Right lung (tissue), 5 donors: ENCODE data around the gene SLCO4A1. TPM values are rescaled to one million over a fixed set of nuclear protein-coding genes. Genes with fewer than 3 reads are reported as not detected.
"Not testable (repeated sequence)": the region's sequence is repeated elsewhere in the genome, so short reads cannot be mapped to it uniquely, and the experiment has no call there.

ENCODE experiments used
- DNase-seq, 2 donors: peaks; one replicate each; pipeline ENCODE4 v3.0.0-alpha.2; 2013
- polyA plus RNA-seq, 5 donors: library from polyadenylated mRNA; unstranded; fragments of 120-200 nt; gene quantifications; one replicate each; pipeline versions ENCODE4 v1.2.1 to v1.2.3, GENCODE V29; 2013; ENCODE audit warnings: inconsistent platforms in 1 of 5, low replicate concordance in 1 of 5; ENCODE audit not compliant: insufficient read length in 5 of 5, insufficient read depth in 1 of 5

SLCO4A1 gene
- polyA plus RNA-seq, 5 donors = 0.46 to 0.69 (median 0.54) TPM

DNA sequence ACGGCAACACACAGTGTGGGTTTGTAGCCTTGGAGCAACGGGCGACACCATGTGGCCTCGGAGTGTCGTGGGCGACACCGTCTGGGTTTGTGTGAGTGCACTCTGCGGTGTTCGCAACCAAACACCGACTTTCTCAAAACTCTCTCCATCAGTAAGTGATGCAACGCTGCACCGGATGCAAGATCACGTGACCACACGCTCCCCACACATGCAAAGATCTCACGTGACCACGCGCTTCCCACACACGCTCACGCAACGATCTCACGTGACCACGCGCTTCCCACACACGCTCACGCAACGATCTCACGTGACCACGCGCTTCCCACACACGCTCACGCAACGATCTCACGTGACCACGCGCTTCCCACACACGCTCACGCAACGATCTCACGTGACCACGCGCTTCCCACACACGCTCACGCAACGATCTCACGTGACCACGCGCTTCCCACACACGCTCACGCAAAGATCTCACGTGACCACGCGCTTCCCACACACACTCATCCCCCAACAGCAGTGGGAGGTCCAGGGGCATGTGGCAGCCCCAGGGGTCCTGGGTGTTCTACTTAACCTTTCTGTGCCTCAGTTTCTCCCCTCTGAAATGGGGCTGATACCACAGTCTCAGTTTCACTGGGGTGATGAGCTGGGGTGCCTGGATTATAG is 41.5 kb downstream of the SLCO4A1 start:
- not testable (repeated sequence) for DNase-seq

DNA sequence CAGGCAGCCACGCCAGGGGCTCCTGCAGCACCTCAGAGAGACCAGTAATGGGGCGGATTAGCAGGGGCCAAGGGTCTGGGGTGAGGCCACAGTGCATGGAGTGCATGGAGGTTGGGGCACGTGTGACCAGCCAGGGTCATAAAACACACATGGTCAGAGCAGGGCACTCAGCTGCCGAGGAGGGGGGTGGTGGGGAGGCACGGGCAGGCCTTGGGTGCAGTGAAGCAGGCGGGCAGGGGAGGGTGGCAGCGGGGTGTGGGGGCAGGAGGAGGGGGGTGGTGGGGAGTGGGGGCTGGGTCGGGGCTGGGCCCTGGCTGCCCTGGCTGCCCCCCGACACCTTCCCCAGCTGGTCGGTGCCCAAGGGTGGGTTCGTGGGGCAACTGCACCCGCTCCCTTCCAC is 42.7 kb downstream of the SLCO4A1 start:
- no peak for DNase-seq

DNA sequence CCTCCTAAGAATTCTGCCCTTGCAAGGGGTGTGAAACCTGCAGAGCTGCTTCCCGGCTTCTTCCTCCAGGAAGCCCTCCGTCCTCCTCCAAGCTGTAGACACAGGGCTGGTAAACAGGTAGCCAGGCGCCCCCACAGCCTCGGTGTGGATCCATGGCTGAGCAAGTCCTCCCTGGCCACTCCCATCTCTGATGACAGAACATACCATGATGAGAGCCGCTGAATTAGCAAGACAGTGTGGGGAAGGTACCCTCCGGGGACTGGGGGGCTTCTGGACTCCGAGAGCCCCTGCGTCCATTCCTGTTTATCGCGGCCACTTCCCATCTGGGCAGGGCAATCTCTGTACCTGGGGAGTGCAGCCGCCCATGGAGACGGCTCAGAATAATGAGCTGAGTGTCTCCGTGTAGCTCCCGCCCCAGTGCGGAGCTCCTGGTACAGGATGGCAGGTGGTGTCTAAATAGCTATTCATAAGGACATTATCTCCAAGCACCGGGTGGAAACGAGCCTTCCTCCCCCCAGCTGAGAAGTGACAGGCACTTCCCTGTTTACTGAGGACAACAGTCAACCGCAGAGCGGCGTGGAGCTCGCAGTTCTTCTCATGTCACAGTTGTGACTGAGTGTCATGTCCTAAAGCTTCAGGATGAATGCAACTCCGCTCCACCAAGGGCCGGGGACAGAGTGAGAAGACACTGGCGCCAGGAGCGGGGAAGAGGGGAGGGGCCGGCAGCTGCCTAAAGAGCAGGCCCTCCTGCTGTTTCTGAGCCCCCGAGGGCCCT is 43.7 kb downstream of the SLCO4A1 start:
- DNase-seq = no peak

DNA sequence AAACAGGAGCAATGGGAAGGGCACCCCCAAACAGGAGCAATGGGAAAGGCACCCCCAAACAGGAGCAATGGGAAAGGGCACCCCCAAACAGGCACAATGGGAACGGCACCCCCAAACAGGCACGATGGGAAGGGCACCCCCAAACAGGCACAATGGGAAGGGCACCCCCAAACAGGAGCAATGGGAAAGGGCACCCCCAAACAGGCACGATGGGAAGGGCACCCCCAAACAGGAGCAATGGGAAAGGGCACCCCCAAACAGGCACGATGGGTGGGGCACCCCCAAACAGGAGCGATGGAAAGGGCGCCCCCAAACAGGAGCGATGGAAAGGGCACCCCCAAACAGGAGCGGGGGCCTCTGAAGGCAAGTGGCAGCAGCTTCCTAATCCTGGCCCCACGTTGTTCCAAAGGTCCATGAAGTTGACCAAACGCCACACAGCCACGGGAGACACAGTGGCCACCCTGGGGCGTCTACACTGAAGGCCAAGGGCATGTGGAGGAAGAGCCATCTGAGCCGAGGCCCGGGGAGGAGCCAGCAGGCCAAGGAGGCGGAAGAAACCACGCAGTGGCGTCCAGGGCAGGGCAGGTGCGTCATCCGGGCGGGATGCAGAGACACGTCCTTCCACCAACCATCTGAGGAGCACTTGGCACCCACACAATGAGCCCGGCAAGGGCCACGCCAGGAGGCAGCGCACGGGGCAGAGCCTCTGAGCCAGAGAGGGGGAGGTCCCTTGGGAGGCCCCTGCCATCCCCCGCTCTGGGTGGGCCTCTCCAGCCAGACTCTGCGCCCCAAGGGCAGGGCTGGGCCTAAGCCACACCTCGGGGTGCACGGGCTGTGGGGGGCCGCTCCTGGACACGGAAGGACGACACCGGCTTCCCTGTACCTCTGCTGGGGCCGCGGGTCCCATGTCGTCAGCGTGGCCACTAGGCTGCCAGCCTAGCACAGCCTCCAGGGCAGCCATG is 44.8 kb downstream of the SLCO4A1 start:
- DNase-seq = no peak

DNA sequence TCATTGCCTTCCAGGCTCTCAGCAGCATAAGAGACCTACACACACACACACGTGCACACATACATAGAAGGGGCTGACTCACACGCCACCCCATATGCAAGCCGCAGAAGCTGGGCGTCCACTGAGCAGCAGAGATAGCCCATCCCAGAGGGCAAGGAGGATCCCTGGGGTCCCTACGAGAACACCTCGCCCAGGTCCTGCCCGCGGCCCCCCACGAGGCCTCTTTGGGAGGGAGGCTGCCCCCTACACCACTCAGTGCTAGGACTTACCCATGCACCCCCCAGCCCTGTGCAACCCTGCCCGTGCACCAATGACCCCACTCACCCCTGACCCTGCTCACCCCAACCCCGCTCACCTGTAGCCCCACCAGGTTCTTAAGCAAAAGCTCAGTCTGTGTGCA is 45.8 kb downstream of the SLCO4A1 start:
- no peak for DNase-seq

DNA sequence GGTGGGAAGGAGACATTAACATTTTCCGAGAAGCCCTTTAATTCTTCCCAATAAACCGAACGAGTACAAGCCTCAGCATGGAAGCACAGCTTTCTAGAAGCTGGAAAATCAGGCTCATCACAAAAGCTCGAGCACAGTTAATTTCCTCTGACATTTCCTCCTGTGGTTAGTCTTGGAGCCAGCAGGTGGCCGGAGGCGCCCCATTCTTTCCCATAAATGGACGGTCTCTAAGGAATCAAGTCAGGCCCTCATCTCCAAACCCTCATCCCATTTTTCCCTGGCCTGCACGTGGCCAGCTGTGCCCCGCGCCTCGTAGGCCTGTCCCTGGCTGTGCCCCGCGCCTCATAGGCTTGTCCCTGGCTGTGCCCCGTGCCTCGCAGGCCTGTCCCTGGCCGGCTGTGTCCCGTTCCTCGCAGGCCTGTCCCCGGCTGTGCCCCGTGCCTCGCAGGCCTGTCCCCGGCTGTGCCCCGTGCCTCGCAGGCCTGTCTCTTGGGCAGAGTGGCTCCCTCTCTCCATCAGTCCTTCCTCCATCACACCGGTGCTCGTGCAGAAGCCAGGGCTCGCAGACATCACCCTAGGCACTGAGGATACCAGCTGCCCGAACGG is 46.7 kb downstream of the SLCO4A1 start:
- no peak for DNase-seq

DNA sequence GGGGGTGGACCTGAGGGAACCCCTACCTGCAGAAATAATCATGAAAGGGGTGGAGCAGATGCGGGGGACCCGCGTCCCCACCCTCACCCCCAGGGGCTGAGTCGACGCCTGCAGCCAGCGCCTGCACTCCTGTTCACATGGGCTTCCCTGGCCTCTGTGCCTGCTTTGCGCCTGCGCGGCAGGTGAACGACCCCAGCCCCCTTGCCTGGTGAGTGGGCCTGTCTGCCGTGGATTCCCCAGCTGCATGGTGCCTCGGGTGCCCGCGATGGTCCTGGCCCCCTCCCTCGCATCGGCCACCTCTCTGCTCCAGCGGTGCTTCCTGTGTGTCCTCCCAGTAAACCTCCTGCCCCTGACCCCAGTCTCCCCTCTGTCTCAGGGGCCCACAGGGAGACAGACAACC is 47.6 kb downstream of the SLCO4A1 start:
- no peak for DNase-seq

DNA sequence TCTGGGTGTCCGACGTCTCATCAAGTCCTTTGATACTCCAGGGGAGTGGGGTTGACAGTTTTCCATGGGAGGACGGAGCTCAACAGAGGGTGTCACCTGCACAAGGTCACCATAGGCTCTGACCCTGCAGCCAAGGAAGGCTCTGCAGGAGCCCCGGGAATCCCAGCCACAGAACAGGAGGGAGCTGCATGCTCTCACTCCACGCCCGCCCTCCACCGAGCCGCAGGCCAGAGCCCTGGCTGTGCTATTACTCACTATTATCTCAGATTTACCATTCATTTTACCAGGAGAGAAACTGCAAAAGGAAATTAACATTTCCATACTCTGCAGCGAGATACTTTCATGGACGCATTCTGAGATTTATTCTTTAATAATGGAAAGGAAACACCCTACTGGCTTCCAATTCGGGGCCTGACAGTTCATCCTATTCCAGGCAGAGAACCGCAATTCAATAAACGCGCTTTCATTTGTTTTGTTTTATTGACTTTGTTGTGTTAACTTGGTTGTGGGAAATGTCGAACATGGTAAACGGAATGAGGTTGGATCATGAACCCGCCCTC is 48.0 kb downstream of the SLCO4A1 start:
- no peak for DNase-seq

DNA sequence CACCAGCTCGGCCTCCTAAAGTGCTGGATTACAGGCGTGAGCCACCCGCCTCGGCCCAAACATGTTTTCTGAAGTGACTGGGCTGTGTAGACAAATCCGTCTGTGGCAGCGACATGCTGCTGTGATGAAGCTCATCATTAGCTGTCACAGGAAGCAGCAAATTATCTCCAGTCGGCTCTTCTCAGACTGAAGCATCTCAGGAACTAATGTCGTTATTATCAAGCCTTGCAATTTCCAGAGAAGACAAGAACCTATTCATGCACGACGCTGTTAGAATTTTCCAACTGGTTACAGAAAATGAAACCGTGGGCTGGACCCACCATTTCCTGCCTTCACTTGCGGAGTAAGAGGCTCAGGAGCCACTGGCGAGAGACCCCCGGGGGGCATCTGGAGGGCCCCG is 49.2 kb downstream of the SLCO4A1 start:
- no peak for DNase-seq

DNA sequence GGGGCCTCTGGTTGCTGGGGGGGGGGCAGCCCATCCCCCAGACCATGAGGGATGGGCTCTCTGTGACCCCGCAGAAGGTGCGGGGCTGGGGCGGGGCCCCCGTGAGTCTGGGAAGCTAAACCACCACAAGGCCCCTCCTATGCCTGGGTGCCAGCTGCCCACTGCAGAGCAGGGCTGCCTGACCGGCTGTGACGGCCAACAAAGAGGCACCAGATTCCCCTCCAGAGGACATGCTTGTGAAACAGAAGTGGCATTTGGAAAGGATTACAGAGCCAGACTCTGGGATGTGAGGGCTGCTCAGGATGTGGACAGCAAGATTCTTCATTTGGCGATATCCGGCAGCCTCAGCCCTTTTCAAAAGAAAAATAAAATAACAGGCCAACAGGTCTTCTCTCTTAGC is 49.9 kb downstream of the SLCO4A1 start:
- no peak for DNase-seq

DNA sequence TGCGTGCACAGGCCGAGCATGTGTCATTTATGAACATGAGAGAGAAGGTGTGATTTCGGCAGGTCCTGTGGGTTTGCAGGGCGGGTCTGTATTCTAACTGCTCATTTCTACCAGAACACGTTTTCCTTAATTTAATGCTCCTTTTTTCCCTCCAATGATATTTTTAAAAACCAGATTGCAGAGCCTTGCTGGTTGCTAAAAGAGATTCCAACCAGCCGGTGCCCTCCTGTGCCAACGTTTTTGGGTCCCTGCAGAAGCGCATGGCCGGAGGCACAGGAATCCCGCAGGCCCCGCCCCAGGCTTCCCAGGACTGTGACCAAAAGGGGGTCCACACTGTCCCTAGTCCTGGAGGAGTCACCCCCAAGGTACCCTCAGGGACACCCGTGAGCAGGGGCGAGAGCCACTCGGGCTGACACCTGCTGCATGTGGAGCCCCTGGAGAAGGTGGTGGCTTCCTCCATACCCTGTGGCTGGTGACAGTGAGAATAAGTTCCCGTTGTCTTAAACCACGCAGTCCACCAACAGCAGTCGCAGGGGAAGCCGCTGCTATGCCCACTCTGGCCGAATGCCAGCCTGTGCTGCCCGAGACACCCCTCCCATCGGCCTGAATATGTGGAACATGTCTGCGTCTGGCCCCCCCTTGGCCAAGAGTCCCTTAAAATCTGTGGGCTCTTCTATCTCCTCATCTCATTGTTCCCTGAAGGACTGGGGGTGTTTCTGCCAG is 50.7 kb downstream of the SLCO4A1 start:
- DNase-seq = no peak

DNA sequence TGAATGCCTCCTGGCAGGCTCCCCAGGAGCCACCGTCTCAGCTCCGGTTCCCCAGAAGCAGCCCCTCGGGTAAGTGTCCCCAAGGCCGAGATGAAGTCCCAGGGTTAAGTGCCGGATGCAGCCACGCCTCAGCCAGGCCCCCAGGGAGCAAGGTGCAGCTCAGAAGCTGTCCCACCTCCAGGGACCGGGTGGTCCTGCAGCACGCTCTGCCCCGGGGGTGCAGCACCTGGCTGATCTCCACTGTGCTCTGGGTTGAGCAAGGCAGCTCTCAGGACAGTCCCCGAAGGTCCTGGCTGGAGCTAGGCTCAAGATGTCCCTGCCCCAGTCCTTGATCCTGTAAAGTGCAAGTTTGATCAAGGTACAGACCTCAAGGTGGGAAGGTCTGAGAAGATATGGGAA is 51.2 kb downstream of the SLCO4A1 start:
- DNase-seq = no peak

DNA sequence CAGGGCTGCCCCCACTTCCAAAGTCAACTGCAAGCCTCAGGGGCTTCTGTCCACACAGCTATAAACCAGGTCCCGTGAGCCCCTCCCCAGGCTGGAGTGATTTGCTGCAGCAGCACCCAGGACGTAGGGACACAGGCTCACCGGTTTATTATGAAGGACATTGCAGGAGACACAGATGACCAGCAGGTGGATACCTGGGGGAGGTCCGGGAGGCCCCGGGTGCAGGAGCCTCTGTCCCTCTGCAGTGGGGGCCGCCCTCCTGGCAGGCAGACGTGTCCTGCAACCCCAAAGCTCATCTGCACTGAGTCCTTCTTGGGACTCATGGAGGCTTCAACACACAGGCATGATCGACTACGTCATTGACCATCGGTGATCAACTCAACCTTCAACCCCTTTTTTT is 51.8 kb downstream of the SLCO4A1 start:
- no peak for DNase-seq

DNA sequence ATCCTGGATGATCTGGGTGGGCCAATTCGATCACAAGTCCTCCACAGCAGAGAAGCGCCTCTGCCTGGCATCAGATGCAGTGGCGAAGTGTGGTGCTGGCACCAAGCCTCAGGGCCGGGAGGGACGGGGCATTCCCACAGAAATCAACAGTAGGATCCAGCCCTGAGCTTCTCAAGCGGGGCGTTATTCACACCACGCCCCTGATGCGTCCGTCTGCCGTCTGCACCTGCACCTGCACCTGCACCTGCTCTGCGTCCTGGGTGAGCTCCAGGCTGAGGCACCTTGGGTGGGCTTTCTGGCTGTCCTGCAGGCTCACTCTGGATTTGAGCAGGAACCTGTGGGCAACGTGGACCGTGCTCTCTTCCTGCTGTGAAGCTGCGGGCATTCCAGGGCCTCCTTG is 52.6 kb downstream of the SLCO4A1 start:
- DNase-seq = no peak

DNA sequence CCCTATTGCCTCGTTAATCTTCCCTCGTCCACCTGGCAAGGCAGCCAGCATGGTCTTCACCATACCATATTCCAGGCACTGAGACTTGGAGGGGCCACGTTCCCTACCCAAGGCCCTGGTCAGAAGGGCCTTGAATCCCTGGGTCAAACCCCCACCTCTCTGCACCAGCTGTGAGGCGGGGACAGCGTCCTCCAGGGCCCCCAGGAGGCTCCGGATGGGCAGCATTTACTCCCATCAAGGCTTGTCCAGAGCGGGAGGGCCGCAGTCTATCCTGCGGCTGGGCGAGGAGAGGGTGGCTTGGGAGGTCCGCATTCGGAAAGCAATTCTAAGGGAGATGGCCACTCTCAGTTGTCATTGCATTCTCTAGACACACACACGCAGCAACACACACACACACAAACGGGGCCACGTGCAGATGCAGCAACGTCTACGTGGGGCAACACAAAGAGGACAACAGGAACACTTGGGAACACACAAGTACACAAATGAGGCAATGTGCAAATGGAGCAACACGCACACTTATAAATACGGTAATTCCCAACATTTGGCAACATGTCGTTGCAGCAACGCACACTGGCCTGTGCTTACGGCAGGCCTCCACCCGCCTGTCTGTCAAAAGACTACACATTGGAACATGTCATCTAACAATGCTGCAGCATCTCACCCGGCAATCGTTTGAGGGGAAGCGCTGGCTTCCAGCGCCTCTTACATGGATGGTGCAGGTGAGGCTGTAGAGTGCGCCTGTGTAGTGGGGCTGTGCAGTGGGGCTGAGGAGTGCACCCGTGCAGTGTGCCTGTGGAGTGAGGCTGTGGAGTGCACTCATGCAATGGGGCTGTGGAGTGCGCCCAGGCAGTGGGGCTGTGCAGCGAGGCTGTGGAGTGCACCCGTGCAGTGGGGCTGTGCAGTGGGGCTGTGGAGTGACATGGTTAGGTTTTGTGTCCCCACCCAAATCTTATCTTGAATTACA is 53.4 kb downstream of the SLCO4A1 start:
- no peak for DNase-seq

DNA sequence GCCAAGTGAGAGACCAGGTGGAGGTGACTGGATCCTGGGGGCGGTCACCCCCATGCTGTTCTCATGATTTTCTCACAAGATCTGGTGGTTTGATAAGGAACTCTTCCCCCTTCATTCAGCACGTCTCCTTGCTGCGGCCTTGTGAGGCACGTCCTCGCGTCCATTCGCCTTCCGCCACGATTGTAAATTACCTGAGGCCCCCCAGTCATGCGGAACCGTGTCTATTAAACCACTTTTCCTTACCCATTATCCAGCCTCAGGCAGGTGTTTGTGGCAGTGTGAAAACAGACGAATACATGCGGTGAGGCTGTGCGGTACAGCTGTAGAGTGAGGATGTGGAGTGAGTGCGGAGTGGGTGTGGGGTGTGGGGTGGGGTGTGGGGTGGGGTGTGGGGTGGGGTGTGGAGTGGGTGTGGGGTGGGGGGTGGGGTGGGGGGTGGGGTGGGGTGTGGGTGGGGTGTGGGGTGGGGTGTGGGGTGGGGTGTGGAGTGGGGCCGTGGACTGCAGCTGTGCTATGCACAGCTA is 54.2 kb downstream of the SLCO4A1 start:
- DNase-seq = no peak

DNA sequence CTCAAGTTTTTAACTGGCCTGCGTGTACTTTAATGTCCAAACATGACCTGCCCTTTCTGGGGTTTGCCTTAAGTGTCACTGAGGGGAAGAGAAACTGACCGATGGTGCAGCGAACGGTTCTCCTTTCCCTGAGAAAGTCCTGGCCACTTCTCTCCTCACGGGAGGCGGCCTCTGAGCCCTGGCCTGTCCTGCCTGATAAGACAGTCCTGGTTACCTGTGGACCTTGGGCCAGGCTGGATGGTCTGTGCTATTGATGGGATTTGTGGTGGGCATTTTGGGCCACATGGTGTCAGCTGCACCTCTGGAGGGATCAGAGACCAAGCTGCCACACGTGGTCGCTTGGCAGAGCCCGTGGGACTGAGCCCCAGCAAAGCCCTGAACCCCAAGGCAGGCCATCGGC is 54.7 kb downstream of the SLCO4A1 start:
- no peak for DNase-seq

DNA sequence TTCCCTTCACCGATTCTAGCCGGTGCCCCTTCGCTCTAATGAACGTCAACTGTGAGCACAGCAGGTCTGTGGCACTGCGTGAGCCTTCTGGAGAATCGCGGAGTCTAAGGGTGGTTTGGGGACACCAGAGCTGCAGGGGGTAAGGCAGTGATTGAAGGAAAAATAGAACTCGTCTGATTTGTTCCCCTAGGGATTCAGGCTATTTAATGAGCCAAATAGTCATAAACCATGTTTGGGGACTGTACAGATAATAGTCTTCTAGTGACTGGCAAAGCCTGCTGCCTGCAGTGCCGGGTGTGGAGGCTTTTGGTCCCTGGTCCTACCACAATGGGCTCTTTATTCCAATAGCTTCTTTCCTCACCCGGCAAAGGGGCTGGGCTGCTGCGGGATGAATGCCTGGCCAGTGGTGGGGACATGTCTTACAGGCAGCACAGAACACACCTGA is 55.2 kb downstream of the SLCO4A1 start:
- no peak for DNase-seq

DNA sequence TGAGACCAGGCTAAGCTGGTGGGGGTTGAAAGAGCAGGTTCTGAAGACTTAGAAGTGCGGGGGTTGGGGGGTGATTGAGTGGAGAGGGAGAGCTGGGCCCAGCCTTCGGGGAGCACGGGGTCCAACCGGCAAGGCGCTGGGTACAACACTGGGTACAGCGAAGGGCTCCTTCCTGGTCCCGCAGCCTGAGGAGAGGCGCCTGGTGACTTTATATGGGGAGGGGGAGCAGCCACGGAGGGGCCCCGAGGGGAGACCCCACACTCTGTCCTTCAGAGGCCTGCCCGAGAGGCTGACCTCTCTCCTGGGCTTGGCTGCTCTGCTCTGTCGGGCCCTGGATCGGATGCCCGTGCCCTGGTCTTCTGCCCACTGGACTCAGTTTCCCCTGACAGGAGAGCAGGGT is 55.9 kb downstream of the SLCO4A1 start:
- no peak for DNase-seq
